K562 (cell line): ENCODE data around the gene MDP1. TPM values are rescaled to one million over a fixed set of nuclear protein-coding genes. Genes with fewer than 3 reads are reported as not detected.

Experiments used
- ATAC-seq: fragments of 200-7000 bp; cut with Tn5 transposase; 3 replicates; pipeline ENCODE4 v1.9.1; 2020; ENCODE audit warnings: moderate library complexity
- BruUV-seq: library from RNA; stranded (reverse); fragments of 400-500 nt; replicated peaks from 2 replicates; lab custom pipeline; 2021; lab: Mats Ljungman, UMichigan
- CTCF ChIA-PET: fragments of 300-600 bp; formaldehyde crosslinking; extraction: SDS; loops from one replicate; lab custom pipeline; 2021; ENCODE audit warnings: low intra/inter-chr PET ratio; lab: Yijun Ruan, JAX
- POLR2A ChIA-PET: fragments of 300-600, 350-650 bp; sonication (Branson Sonifier 250); formaldehyde crosslinking; extraction: SDS; loops from one replicate; lab custom pipeline; 2021; ENCODE audit warnings: antibody characterized with exemption, inconsistent platforms; lab: Yijun Ruan, JAX
- DNase-seq, 4 experiments: peaks; one replicate each; pipeline versions ENCODE4 v3.0.0 to v3.0.0-alpha.2; 2011 to 2018; ENCODE audit warnings: low spot score in 3 of 4, mixed read lengths in 3 of 4; ENCODE audit errors: extremely low read depth in 1 of 4
- FAIRE-seq: peaks from 2 replicates; lab custom pipeline; 2011; peaks lifted over from hg19 to GRCh38; lab: Jason Lieb, UNC
- H2AFZ ChIP-seq: 2 replicates; pipeline ENCODE4 v1.6.0; 2011; ENCODE audit warnings: low read depth, low read length, control low read depth, inconsistent platforms
- H3K27ac ChIP-seq: fragments of 200-600 bp; 3 replicates; pipeline ENCODE4 v1.8.0; 2011; ENCODE audit warnings: low read depth, mild to moderate bottlenecking, control low read depth, inconsistent platforms, low read length, moderate library complexity, mixed read lengths; ENCODE audit errors: extremely low read depth
- H3K27me3 ChIP-seq, 2 experiments: fragments of 300-600 bp in 1 of 2; 2 replicates in 1 of 2; 3 replicates in 1 of 2; pipeline versions ENCODE4 v1.6.0 to v1.8.0; 2011; ENCODE audit warnings: inconsistent platforms in 2 of 2, low read length in 2 of 2, mild to moderate bottlenecking in 1 of 2, mixed read lengths in 1 of 2, moderate library complexity in 1 of 2; ENCODE audit not compliant: control insufficient read depth in 2 of 2, insufficient read depth in 2 of 2
- H3K36me3 ChIP-seq: fragments of 300-600 bp; 3 replicates; pipeline ENCODE4 v1.8.0; 2011; ENCODE audit warnings: mild to moderate bottlenecking, low read length, inconsistent platforms; ENCODE audit not compliant: control insufficient read depth, insufficient read depth
- H3K4me1 ChIP-seq, 2 experiments: fragments of 200-600 bp in 1 of 2; replicated peaks in 1 of 2; 2 replicates in 1 of 2; 3 replicates in 1 of 2; pipeline versions ENCODE4 v1.5.1 to v1.8.0; 2011; ENCODE audit warnings: inconsistent platforms in 2 of 2, low read length in 2 of 2, mild to moderate bottlenecking in 1 of 2, mixed read lengths in 1 of 2, moderate library complexity in 1 of 2; ENCODE audit not compliant: control insufficient read depth in 2 of 2, insufficient read depth in 2 of 2
- H3K4me2 ChIP-seq: 2 replicates; pipeline ENCODE4 v1.6.1; 2011; ENCODE audit warnings: low read length, control low read depth, inconsistent platforms, mixed read lengths; ENCODE audit not compliant: insufficient read depth
- H3K4me3 ChIP-seq: fragments of 200-600 bp; sonication (generic), shearing (Covaris generic); 2 replicates; pipeline ENCODE4 v1.5.1; 2016; ENCODE audit warnings: control low read depth, inconsistent platforms
- H3K79me2 ChIP-seq: fragments of 200-600 bp; 3 replicates; pipeline ENCODE4 v1.8.0; 2011; ENCODE audit warnings: low read length, inconsistent platforms; ENCODE audit not compliant: control insufficient read depth, insufficient read depth
- H3K9ac ChIP-seq, 2 experiments: 2 replicates each; pipeline versions ENCODE4 v1.6.0 to v1.6.1; 2011; ENCODE audit warnings: low read depth in 2 of 2, low read length in 2 of 2, control low read depth in 1 of 2, inconsistent platforms in 1 of 2, mild to moderate bottlenecking in 1 of 2, mixed read lengths in 1 of 2; ENCODE audit not compliant: insufficient read depth in 1 of 2
- H3K9me1 ChIP-seq: one replicate; pipeline ENCODE4 v1.6.0; 2011; ENCODE audit warnings: inconsistent platforms, mild to moderate bottlenecking, low read length, moderate library complexity; ENCODE audit not compliant: control insufficient read depth, insufficient read depth
- H3K9me3 ChIP-seq: replicated peaks from 2 replicates; pipeline ENCODE4 v1.5.1; 2011; ENCODE audit warnings: low read depth, low read length, inconsistent platforms; ENCODE audit not compliant: control insufficient read depth, insufficient read depth
- H4K20me1 ChIP-seq: replicated peaks from 2 replicates; pipeline ENCODE4 v1.6.1; 2011; ENCODE audit warnings: low read length, inconsistent platforms, mixed read lengths; ENCODE audit not compliant: control insufficient read depth, insufficient read depth
- C11orf30 ChIP-seq: fragments of 450-650 bp; IDR thresholded peaks from 2 replicates; pipeline ENCODE4 v1.6.1; 2016; ENCODE audit warnings: low read depth, mild to moderate bottlenecking
- CHCHD3 ChIP-seq: fragments of 250-450 bp; sonication (Bioruptor Pico); IDR thresholded peaks from 2 replicates; pipeline ENCODE4 v2.1.2; 2022; ENCODE audit warnings: mild to moderate bottlenecking
- CHD4 ChIP-seq: fragments of 200-600 bp; sonication (generic); IDR thresholded peaks from 3 replicates; pipeline ENCODE4 v1.6.1; 2012; ENCODE audit warnings: low read depth, mild to moderate bottlenecking, mixed read lengths, low read length, inconsistent platforms; ENCODE audit not compliant: insufficient read depth, insufficient replicate concordance, poor library complexity, severe bottlenecking
- FIP1L1 ChIP-seq: fragments of 200-400 bp; formaldehyde crosslinking; IDR thresholded peaks from 2 replicates; pipeline ENCODE4 v1.6.1; 2018; ENCODE audit warnings: mild to moderate bottlenecking, low read depth, low read length; ENCODE audit not compliant: poor library complexity, severe bottlenecking
- HDGF ChIP-seq: fragments of 450-650 bp; IDR thresholded peaks from 2 replicates; pipeline ENCODE4 v1.6.1; 2016
- NCOR1 ChIP-seq: fragments of 450-650 bp; IDR thresholded peaks from 2 replicates; pipeline ENCODE4 v1.6.1; 2016; ENCODE audit warnings: mild to moderate bottlenecking, moderate library complexity
- TRIM28 ChIP-seq: fragments of 450-650 bp; IDR thresholded peaks from 2 replicates; pipeline ENCODE4 v1.6.1; 2017
- YBX1 ChIP-seq: fragments of 450-650 bp; IDR thresholded peaks from 2 replicates; pipeline ENCODE4 v1.7.1; 2016; ENCODE audit warnings: mild to moderate bottlenecking
- WGBS: fragments of 100-300 bp; shearing (Covaris generic); methylation state at CpG from one replicate; pipeline ENCODE4 v1.1.6; 2016; ENCODE audit warnings: low coverage, mixed read lengths; ENCODE audit not compliant: insufficient coverage; ENCODE audit errors: missing lambda C conversion rate; 5-methylcytosine and 5-hydroxymethylcytosine counted together
- in situ Hi-C: fragments of 300-500 bp; cut with MboI; formaldehyde crosslinking; loops from 4 replicates; pipeline ENCODE4 v1.15.0; 2018; ENCODE audit warnings: inconsistent platforms, mixed read lengths
- intact Hi-C: fragments of 100-400 bp; cut with micrococcal nuclease; formaldehyde crosslinking; loops from 2 replicates; pipeline ENCODE4 v1.14.2; 2022
- polyA plus RNA-seq, 8 experiments: library from polyadenylated mRNA; depleted of rRNA in 4 of 8; stranded (reverse) in 5 of 8; unstranded in 3 of 8; fragments of >200 nt; fragmentation: Nextera tagmentation in 2 of 8; fragmentation: Illumina TruSeq in 1 of 8; extraction: Ambion mirVana in 2 of 8; extraction: Trizol in 1 of 8; gene quantifications; 2 replicates each; pipeline versions ENCODE4 v1.2.1 to v1.2.3, GENCODE V29; 2011 to 2014; ENCODE audit warnings: inconsistent platforms in 1 of 8, missing spikeins in 1 of 8
- total RNA-seq, 7 experiments: library from RNA; depleted of rRNA in 6 of 7; stranded (reverse); fragments of >200 nt in 6 of 7; fragmentation: Illumina TruSeq in 2 of 7; extraction: Trizol in 2 of 7; gene quantifications; 2 replicates each; pipeline versions ENCODE4 v1.2.1 to v1.2.3, GENCODE V29; 2011 to 2021; ENCODE audit warnings: low replicate concordance in 1 of 7
- TF ChIP-seq, protein P1 (sequence below): fragments of 200-800 bp; sonication (Bioruptor generic); IDR thresholded peaks from 2 replicates; pipeline ENCODE4 v1.6.1; 2017; ENCODE audit warnings: missing genetic modification characterization, missing compliant biosample characterization
- TF ChIP-seq, protein P2 (sequence below): fragments of 450-650 bp; IDR thresholded peaks from 2 replicates; pipeline ENCODE4 v1.6.1; 2016; ENCODE audit warnings: antibody characterized with exemption
- TF ChIP-seq, protein P3 (sequence below): fragments of 250-450 bp; sonication (Bioruptor Pico); IDR thresholded peaks from 2 replicates; pipeline ENCODE4 v1.4.0; 2020; ENCODE audit warnings: mild to moderate bottlenecking

The MDP1 gene
- total and polyA plus RNA-seq, 9 of the 15 experiments (the other 6 are each of a cell fraction or from before 2014, with no cell fraction given): 2.7 to 29.6 (median 11.0) TPM

DNA sequence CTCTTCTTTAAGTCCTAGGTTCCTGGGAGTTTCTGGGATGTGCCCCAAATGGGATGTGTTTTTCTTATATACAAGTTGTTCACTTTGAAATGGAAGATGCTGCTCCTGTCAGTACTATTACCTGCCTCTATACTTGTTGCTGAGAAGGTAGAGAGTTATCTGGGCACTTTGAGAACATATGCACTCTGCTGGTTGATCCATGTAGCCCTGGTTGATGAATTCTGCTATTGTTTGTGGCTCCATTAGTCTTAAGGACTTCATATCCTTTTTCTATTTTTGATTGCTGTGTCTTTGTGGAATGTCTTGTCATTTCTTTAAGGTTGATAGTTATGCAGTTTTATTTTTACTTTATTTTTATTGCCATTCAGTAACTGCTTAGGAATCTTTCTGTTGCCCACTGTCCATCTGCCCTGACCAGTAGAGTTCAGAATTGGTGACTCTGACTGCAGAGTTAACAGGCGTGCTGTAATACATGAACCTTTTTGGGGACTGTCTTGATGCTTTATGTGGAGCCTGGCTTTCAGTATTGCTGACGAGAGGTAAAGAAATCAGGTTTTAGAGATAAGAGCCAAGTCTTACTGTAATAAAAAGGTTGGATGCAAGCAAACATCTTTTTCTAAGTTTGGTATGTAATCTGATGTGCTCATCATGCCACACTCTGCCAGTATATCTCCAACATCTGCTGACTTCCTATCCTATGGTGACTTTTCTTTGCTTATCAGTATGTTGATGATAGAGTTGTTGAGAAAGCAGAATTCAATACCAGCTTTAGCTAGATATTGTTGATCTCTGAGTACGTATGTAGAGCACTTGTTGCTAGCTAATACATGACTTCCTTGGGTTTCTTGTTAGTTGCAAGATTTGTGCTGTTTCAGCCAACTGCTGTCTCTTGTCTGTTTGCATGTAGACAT, 18.5 kb upstream of the MDP1 start:
- Histone ChIP-seq H3K9me3 (no peaks in the 10 kb centered on the region), H3K79me2 (peaks cover 35% of the 10 kb centered on the region), H3K9me1 (no peaks in the 10 kb centered on the region), H2AFZ (no peak overlapping the region), H3K27me3 (no peaks in the 10 kb centered on the region), H3K27ac (no peak overlapping the region), H3K36me3 (peaks cover 51% of the 10 kb centered on the region), H4K20me1 (no peaks in the 10 kb centered on the region), H3K9ac (no peak overlapping the region), H3K4me3 (no peak overlapping the region), H3K4me1 (peaks cover 6 to 15% of the 10 kb centered on the region in 2 experiments), H3K4me2 (no peak overlapping the region)
- in situ Hi-C loops: no loop called here
- TF ChIP-seq, protein P1, sequence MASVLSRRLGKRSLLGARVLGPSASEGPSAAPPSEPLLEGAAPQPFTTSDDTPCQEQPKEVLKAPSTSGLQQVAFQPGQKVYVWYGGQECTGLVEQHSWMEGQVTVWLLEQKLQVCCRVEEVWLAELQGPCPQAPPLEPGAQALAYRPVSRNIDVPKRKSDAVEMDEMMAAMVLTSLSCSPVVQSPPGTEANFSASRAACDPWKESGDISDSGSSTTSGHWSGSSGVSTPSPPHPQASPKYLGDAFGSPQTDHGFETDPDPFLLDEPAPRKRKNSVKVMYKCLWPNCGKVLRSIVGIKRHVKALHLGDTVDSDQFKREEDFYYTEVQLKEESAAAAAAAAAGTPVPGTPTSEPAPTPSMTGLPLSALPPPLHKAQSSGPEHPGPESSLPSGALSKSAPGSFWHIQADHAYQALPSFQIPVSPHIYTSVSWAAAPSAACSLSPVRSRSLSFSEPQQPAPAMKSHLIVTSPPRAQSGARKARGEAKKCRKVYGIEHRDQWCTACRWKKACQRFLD (CRISPR knock-in tag): no peak
- TF ChIP-seq NCOR1: no peak
- no peak for TF ChIP-seq YBX1
- TF ChIP-seq, protein P2, sequence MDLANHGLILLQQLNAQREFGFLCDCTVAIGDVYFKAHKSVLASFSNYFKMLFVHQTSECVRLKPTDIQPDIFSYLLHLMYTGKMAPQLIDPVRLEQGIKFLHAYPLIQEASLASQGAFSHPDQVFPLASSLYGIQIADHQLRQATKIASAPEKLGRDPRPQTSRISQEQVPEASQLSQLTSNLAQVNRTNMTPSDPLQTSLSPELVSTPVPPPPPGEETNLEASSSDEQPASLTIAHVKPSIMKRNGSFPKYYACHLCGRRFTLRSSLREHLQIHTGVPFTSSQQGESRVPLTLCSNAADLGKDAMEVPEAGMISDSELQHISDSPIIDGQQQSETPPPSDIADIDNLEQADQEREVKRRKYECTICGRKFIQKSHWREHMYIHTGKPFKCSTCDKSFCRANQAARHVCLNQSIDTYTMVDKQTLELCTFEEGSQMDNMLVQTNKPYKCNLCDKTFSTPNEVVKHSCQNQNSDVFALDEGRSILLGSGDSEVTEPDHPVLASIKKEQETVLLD: no peak
- TF ChIP-seq C11orf30: no peak
- no peak for TF ChIP-seq FIP1L1
- TF ChIP-seq TRIM28: no peak
- no peak for TF ChIP-seq CHD4
- TF ChIP-seq, protein P3, sequence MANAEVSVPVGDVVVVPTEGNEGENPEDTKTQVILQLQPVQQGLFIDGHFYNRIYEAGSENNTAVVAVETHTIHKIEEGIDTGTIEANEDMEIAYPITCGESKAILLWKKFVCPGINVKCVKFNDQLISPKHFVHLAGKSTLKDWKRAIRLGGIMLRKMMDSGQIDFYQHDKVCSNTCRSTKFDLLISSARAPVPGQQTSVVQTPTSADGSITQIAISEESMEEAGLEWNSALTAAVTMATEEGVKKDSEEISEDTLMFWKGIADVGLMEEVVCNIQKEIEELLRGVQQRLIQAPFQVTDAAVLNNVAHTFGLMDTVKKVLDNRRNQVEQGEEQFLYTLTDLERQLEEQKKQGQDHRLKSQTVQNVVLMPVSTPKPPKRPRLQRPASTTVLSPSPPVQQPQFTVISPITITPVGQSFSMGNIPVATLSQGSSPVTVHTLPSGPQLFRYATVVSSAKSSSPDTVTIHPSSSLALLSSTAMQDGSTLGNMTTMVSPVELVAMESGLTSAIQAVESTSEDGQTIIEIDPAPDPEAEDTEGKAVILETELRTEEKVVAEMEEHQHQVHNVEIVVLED (CRISPR knock-in tag): no peak
- no peak for TF ChIP-seq CHCHD3
- TF ChIP-seq HDGF: no peak
- ChIA-PET CTCF (no interaction called here), POLR2A (interaction anchor here (1.0 to 1.4 kb wide), 2 partner anchors 40 to 63 kb away, joined by 3 read pairs; no protein-coding TSS in a partner anchor)
- 53% methylated on average over 3 of the region's 3 CpGs for WGBS
- no peak for ATAC-seq
- no TSS peak for BruUV-seq
- DNase-seq: no peak
- FAIRE-seq: no peak
- intact Hi-C loops: no loop called here
